ENCODE results near the gene PIK3R6. TPM values are rescaled to one million over a fixed set of nuclear protein-coding genes. Genes with fewer than 3 reads are reported as not detected.

The PIK3R6 gene
- total and polyA plus RNA-seq, 10 of the 15 experiments (the other 5 are each of a cell fraction or from before 2014, with no cell fraction given): 6.7 to 146 (median 68.2) TPM

GRCh38 chr17:8862213-8863056 lies 5.0 kb downstream of the PIK3R6 start:
- peaks cover 91% of the 10 kb centered on the region for H3K79me2 ChIP-seq (ENCODE audit: control insufficient read depth, insufficient read depth, low read length)
- H4K20me1 ChIP-seq (ENCODE audit: control insufficient read depth, insufficient read depth): no peaks in the 10 kb centered on the region
- DNase-seq (ENCODE audit: low read depth, low spot score) (no peak), ATAC-seq (peak; percentile 5), FAIRE-seq (no peak)
- peak overlapping the region; percentile 99 for H3K27ac ChIP-seq (ENCODE audit: control insufficient read depth, insufficient read depth)
- no peaks in the 10 kb centered on the region for H3K27me3 ChIP-seq (replicated peaks in 1 of 2; ENCODE audit: control insufficient read depth in 2 of 2, insufficient read depth in 2 of 2, low read length in 1 of 2)
- intact Hi-C loops (cut with micrococcal nuclease; ENCODE audit: unreplicated experiment) (no loop called here), in situ Hi-C loops (cut with MboI) (no loop called here)
- peak overlapping the region; percentile 44 for H3K9ac ChIP-seq (ENCODE audit: control insufficient read depth, insufficient read depth, low read length)
- H3K9me3 ChIP-seq (replicated peaks; ENCODE audit: control insufficient read depth, insufficient read depth, low read length): no peaks in the 10 kb centered on the region; the same call in 2 of the 3 replicates
- H2AFZ ChIP-seq (ENCODE audit: control insufficient read depth, low read depth, low read length): no peak overlapping the region
- BruUV-seq (replicated peaks): TSS peak; percentile 5
- ChIA-PET CTCF (interaction anchor here (0.8 to 1.6 kb wide), 5 partner anchors 13 to 136 kb away, joined by 4 to 8 read pairs (median 4); no protein-coding TSS in a partner anchor), RAD21 (ENCODE audit: unreplicated experiment) (interaction anchor here (0.6 to 1.2 kb wide), 10 partner anchors 12 to 136 kb away, joined by 3 to 7 read pairs (median 4); no protein-coding TSS in a partner anchor), SMC1A (ENCODE audit: uncharacterized antibody, unreplicated experiment) (interaction anchor here (0.7 to 3.5 kb wide), 10 partner anchors 9 to 100 kb away, joined by 3 to 19 read pairs (median 4); no protein-coding TSS in a partner anchor), POLR2A (interaction anchor here (1.2 to 1.3 kb wide), 3 partner anchors 20 to 100 kb away, joined by 5 to 8 read pairs (median 6); no protein-coding TSS in a partner anchor)
- peaks cover 37% of the 10 kb centered on the region for H3K4me1 ChIP-seq (ENCODE audit: control insufficient read depth, insufficient read depth, low read length)
- peak overlapping the region; percentile 84 for H3K4me2 ChIP-seq (ENCODE audit: control insufficient read depth, insufficient read depth)
- WGBS (ENCODE audit: insufficient coverage, insufficient replicate concordance, low lambda C conversion rate, missing lambda C conversion rate): 94% methylated on average over 9 of the region's 9 CpGs
- H3K4me3 ChIP-seq: peak overlapping the region; percentile 55
- peaks cover 4 to 18% of the 10 kb centered on the region in 2 experiments; a peak in 3 of 4 replicates for H3K36me3 ChIP-seq (ENCODE audit: control insufficient read depth in 2 of 2, insufficient read depth in 2 of 2, low read length in 1 of 2)
- no peak for TF ChIP-seq RB1 (IDR thresholded peaks at IDR 0.05; ENCODE audit: borderline replicate concordance)
- TF ChIP-seq GATAD2B (conservative IDR thresholded peaks at IDR 0.05; ENCODE audit: low read depth): 0 out of 2 replicates have a peak, but pooled peaks have one; percentile 28
- peak; percentile 36; the same call in 1 of the 2 replicates for TF ChIP-seq SIN3A (IDR thresholded peaks at IDR 0.05; ENCODE audit: low read depth, low read length)
- no peak for TF ChIP-seq E4F1 (IDR thresholded peaks at IDR 0.05; ENCODE audit: borderline replicate concordance, partially characterized antibody)
- peak; percentile 38; the same call in 1 of the 2 replicates for TF ChIP-seq RUNX3 (IDR thresholded peaks at IDR 0.05; ENCODE audit: low read length)
- 0 out of 2 replicates have a peak, but pooled peaks have one; percentile 27 for TF ChIP-seq ZBTB33 (IDR thresholded peaks at IDR 0.05)
- no peak for TF ChIP-seq ATF3 (IDR thresholded peaks at IDR 0.05; ENCODE audit: borderline replicate concordance, extremely low read depth, low read depth, low read length)
- peak; percentile 63; the same call in 1 of the 2 replicates for TF ChIP-seq ZBTB4 (CRISPR knock-in tag; IDR thresholded peaks at IDR 0.05)
- TF ChIP-seq MLLT1 (IDR thresholded peaks at IDR 0.05): peak; percentile 92
- TF ChIP-seq IRF4 (IDR thresholded peaks at IDR 0.05; ENCODE audit: low read depth, low read length): 0 out of 2 replicates have a peak, but pooled peaks have one; percentile 20
- peak; percentile 50; the same call in 1 of the 2 replicates for TF ChIP-seq POLR2AphosphoS5 (IDR thresholded peaks at IDR 0.05; ENCODE audit: low read length)

Data from GM12878 (cell line).